ENCODE data around the gene ANKMY1. TPM values are rescaled to one million over a fixed set of nuclear protein-coding genes. Genes with fewer than 3 reads are reported as not detected.

The ANKMY1 gene
- total and polyA plus RNA-seq, 3 experiments from 2014 or later: 15.8 to 27.9 (median 22.4) TPM

GRCh38 chr2:240586919-240587800 lies 29.4 kb upstream of the ANKMY1 start:
- Histone ChIP-seq H3K27ac (ENCODE audit: low read depth, low read length) (peak overlapping the region; percentile 70), H3K27me3 (ENCODE audit: insufficient read depth, low read length, poor library complexity, severe bottlenecking) (no peaks in the 10 kb centered on the region), H3K9me3 (ENCODE audit: low read length) (no peaks in the 10 kb centered on the region), H3K36me3 (ENCODE audit: insufficient read depth, low read length) (peaks cover 8% of the 10 kb centered on the region), H3K4me3 (ENCODE audit: low read length) (peak overlapping the region; percentile 97), H3K4me1 (ENCODE audit: insufficient read depth, low read length) (peaks cover 35% of the 10 kb centered on the region)
- CTCF ChIA-PET: interaction anchor here (0.7 to 5.6 kb wide), 16 partner anchors 15 to 121 kb away, joined by 3 to 68 read pairs (median 6); partner anchors contain the start of genes DUSP28, GPR35 and RNPEPL1
- DNase-seq: peak; percentile 55 to 74 (median 60)
- Mint-ChIP-seq H3K4me3 (peak overlapping the region; percentile 93 to 98 (median 95)), H3K27me3 (peaks cover 0 to 2% of the 10 kb centered on the region in 2 donors), H3K36me3 (peaks cover 0 to 57% (median 3%) of the 10 kb centered on the region in 3 donors), H3K4me1 (peaks cover 43 to 72% (median 47%) of the 10 kb centered on the region in 3 donors), H3K9me3 (no peaks in the 10 kb centered on the region), H3K27ac (peak overlapping the region; percentile 89 to 99 (median 96))
- POLR2A ChIA-PET: interaction anchor here (1.3 to 4.6 kb wide), 8 partner anchors 14 to 73 kb away, joined by 3 to 99 read pairs (median 15); partner anchors contain the start of genes DUSP28, GPR35 and RNPEPL1

- H3K4me1 ChIP-seq (ENCODE audit: insufficient read depth, low read length): peaks cover 35% of the 10 kb centered on the region
- peak within 1 kb of the TSS; percentile 94 to 98 (median 95) for H3K4me3 Mint-ChIP-seq
- ChIA-PET CTCF (interaction anchor here (0.7 to 5.6 kb wide), 16 partner anchors 17 to 122 kb away, joined by 3 to 68 read pairs (median 6); partner anchors contain the start of genes DUSP28, GPR35 and RNPEPL1), POLR2A (interaction anchor here (1.1 to 4.6 kb wide), 9 partner anchors 13 to 72 kb away, joined by 3 to 99 read pairs (median 8); partner anchors contain the start of genes ANKMY1, DUSP28, GPR35 and RNPEPL1)
- no peaks in the 10 kb centered on the region for H3K27me3 ChIP-seq (ENCODE audit: insufficient read depth, low read length, poor library complexity, severe bottlenecking)
- peak within 1 kb of the TSS; percentile 92 to 99 (median 98) for H3K27ac Mint-ChIP-seq
- no peaks in the 10 kb centered on the region for H3K9me3 Mint-ChIP-seq
- H3K4me3 ChIP-seq (ENCODE audit: low read length): peak within 1 kb of the TSS; percentile 97
- peaks cover 0 to 2% of the 10 kb centered on the region in 2 donors for H3K27me3 Mint-ChIP-seq
- DNase-seq: peak; percentile 95 to 97 (median 96)
- H3K27ac ChIP-seq (ENCODE audit: low read depth, low read length): peak within 1 kb of the TSS; percentile 80
- H3K36me3 ChIP-seq (ENCODE audit: insufficient read depth, low read length): peaks cover 10% of the 10 kb centered on the region
- peaks cover 47 to 73% (median 55%) of the 10 kb centered on the region in 3 donors for H3K4me1 Mint-ChIP-seq
- H3K36me3 Mint-ChIP-seq: peaks cover 0 to 51% (median 3%) of the 10 kb centered on the region in 3 donors
- no peaks in the 10 kb centered on the region for H3K9me3 ChIP-seq (ENCODE audit: low read length)
Observed at GRCh38 chr2:240586198-240586918, 28.6 kb upstream of the ANKMY1 start, which contains the start of gene CAPN10. Gene CAPN10, plus strand, starts transcription at chr2:240586734. Its CDS starts 178 bp downstream, at chr2:240586912.

GRCh38 chr2:240585681-240586197 lies 28.0 kb upstream of the ANKMY1 start:
- H3K4me1 ChIP-seq (ENCODE audit: insufficient read depth, low read length): peaks cover 35% of the 10 kb centered on the region
- peak in 1 of 5 donors; percentile 27 for DNase-seq

GRCh38 chr2:240585101-240585500 lies 27.3 kb upstream of the ANKMY1 start:
- H3K27ac Mint-ChIP-seq: peak overlapping the region in 4 of 8 donors; percentile 56 to 99 (median 79)
- H3K9me3 Mint-ChIP-seq: no peaks in the 10 kb centered on the region
- DNase-seq: peak in 1 of 5 donors; percentile 27
- peaks cover 5% of the 10 kb centered on the region for H3K36me3 ChIP-seq (ENCODE audit: insufficient read depth, low read length)
- H3K4me3 ChIP-seq (ENCODE audit: low read length): peak overlapping the region; percentile 97
- no peaks in the 10 kb centered on the region for H3K27me3 ChIP-seq (ENCODE audit: insufficient read depth, low read length, poor library complexity, severe bottlenecking)
- CTCF ChIA-PET: interaction anchor here (1.8 to 5.6 kb wide), 6 partner anchors 16 to 72 kb away, joined by 4 to 68 read pairs (median 19); partner anchors contain the start of genes DUSP28 and RNPEPL1
- H3K27me3 Mint-ChIP-seq: peaks cover 0 to 2% of the 10 kb centered on the region in 2 donors
- no peaks in the 10 kb centered on the region for H3K9me3 ChIP-seq (ENCODE audit: low read length)
- H3K27ac ChIP-seq (ENCODE audit: low read depth, low read length): peak overlapping the region; percentile 80
- H3K4me1 Mint-ChIP-seq: peaks cover 49 to 77% (median 65%) of the 10 kb centered on the region in 3 donors
- peaks cover 6 to 44% (median 7%) of the 10 kb centered on the region in 3 donors for H3K36me3 Mint-ChIP-seq
- H3K4me3 Mint-ChIP-seq: peak overlapping the region; percentile 59 to 98 (median 94)
- peaks cover 39% of the 10 kb centered on the region for H3K4me1 ChIP-seq (ENCODE audit: insufficient read depth, low read length)
- POLR2A ChIA-PET: interaction anchor here (1.1 to 4.6 kb wide), 6 partner anchors 12 to 37 kb away, joined by 3 to 99 read pairs (median 25); partner anchors contain the start of genes ANKMY1, DUSP28 and RNPEPL1

More at GRCh38 chr2:240585681-240586197, 28.0 kb upstream of the ANKMY1 start:
- Mint-ChIP-seq H3K9me3 (no peaks in the 10 kb centered on the region), H3K27ac (peak overlapping the region; percentile 92 to 99 (median 96)), H3K36me3 (peaks cover 4 to 48% (median 6%) of the 10 kb centered on the region in 3 donors), H3K4me1 (peaks cover 47 to 73% (median 58%) of the 10 kb centered on the region in 3 donors), H3K4me3 (peak overlapping the region; percentile 93 to 98 (median 95)), H3K27me3 (peaks cover 0 to 2% of the 10 kb centered on the region in 2 donors)
- CTCF ChIA-PET: interaction anchor here (1.1 to 5.6 kb wide), 13 partner anchors 17 to 123 kb away, joined by 3 to 68 read pairs (median 6); partner anchors contain the start of genes DUSP28 and RNPEPL1
- peak overlapping the region; percentile 80 for H3K27ac ChIP-seq (ENCODE audit: low read depth, low read length)
- no peaks in the 10 kb centered on the region for H3K27me3 ChIP-seq (ENCODE audit: insufficient read depth, low read length, poor library complexity, severe bottlenecking)
- peak overlapping the region; percentile 97 for H3K4me3 ChIP-seq (ENCODE audit: low read length)
- POLR2A ChIA-PET: interaction anchor here (1.1 to 4.6 kb wide), 8 partner anchors 12 to 72 kb away, joined by 3 to 99 read pairs (median 15); partner anchors contain the start of genes ANKMY1, DUSP28, GPR35 and RNPEPL1
- H3K36me3 ChIP-seq (ENCODE audit: insufficient read depth, low read length): peaks cover 5% of the 10 kb centered on the region
- H3K9me3 ChIP-seq (ENCODE audit: low read length): no peaks in the 10 kb centered on the region

- no peaks in the 10 kb centered on the region for H3K9me3 ChIP-seq (ENCODE audit: low read length)
- H3K4me3 ChIP-seq (ENCODE audit: low read length): no peak overlapping the region
- H3K27me3 ChIP-seq (ENCODE audit: insufficient read depth, low read length, poor library complexity, severe bottlenecking): no peaks in the 10 kb centered on the region
- no peaks in the 10 kb centered on the region for H3K9me3 Mint-ChIP-seq
- peaks cover 6 to 43% (median 7%) of the 10 kb centered on the region in 3 donors for H3K36me3 Mint-ChIP-seq
- H3K4me3 Mint-ChIP-seq: peak overlapping the region; percentile 41 to 98 (median 76)
- H3K27ac ChIP-seq (ENCODE audit: low read depth, low read length): no peak overlapping the region
- ChIA-PET CTCF (interaction anchor here (4.4 to 5.6 kb wide), 3 partner anchors 18 to 70 kb away, joined by 22 to 68 read pairs (median 37); no protein-coding TSS in a partner anchor), POLR2A (interaction anchor here (3.6 to 4.6 kb wide), 4 partner anchors 15 to 37 kb away, joined by 22 to 99 read pairs (median 35); partner anchors contain the start of genes DUSP28 and RNPEPL1)
- peaks cover 5% of the 10 kb centered on the region for H3K36me3 ChIP-seq (ENCODE audit: insufficient read depth, low read length)
- peaks cover 0 to 2% of the 10 kb centered on the region in 2 donors for H3K27me3 Mint-ChIP-seq
- peak in 1 of 5 donors; percentile 26 for DNase-seq
- peaks cover 45% of the 10 kb centered on the region for H3K4me1 ChIP-seq (ENCODE audit: insufficient read depth, low read length)
- peaks cover 54 to 77% (median 70%) of the 10 kb centered on the region in 3 donors for H3K4me1 Mint-ChIP-seq
- H3K27ac Mint-ChIP-seq: peak overlapping the region in 5 of 8 donors; percentile 21 to 99 (median 78)
Observed at GRCh38 chr2:240584486-240585031, 26.8 kb upstream of the ANKMY1 start.

- H3K27ac ChIP-seq (ENCODE audit: low read depth, low read length): no peak overlapping the region
- POLR2A ChIA-PET: no interaction called here
- CTCF ChIA-PET: interaction anchor here (4.4 kb wide), 1 partner anchor 28 kb away, joined by 22 read pairs; no protein-coding TSS in a partner anchor
- peaks cover 50% of the 10 kb centered on the region for H3K4me1 ChIP-seq (ENCODE audit: insufficient read depth, low read length)
- no peak overlapping the region for H3K4me3 ChIP-seq (ENCODE audit: low read length)
- peaks cover 6 to 39% (median 7%) of the 10 kb centered on the region in 3 donors for H3K36me3 Mint-ChIP-seq
- peak overlapping the region in 2 of 7 donors; percentile 61 to 79 for H3K4me3 Mint-ChIP-seq
- H3K36me3 ChIP-seq (ENCODE audit: insufficient read depth, low read length): peaks cover 5% of the 10 kb centered on the region
- H3K9me3 ChIP-seq (ENCODE audit: low read length): no peaks in the 10 kb centered on the region
- H3K27me3 ChIP-seq (ENCODE audit: insufficient read depth, low read length, poor library complexity, severe bottlenecking): no peaks in the 10 kb centered on the region
- peaks cover 0 to 2% of the 10 kb centered on the region in 2 donors for H3K27me3 Mint-ChIP-seq
- H3K27ac Mint-ChIP-seq: peak overlapping the region in 1 of 8 donors; percentile 42
- H3K9me3 Mint-ChIP-seq: no peaks in the 10 kb centered on the region
- peaks cover 57 to 80% (median 74%) of the 10 kb centered on the region in 3 donors for H3K4me1 Mint-ChIP-seq
- DNase-seq: no peak
Observed at GRCh38 chr2:240583774-240584173, 26.0 kb upstream of the ANKMY1 start.

Measured in CD8-positive, alpha-beta memory T cell (primary cell).